SK-N-SH treated with all-trans-retinoic acid at 6 μM for 48 hours (cell line): ENCODE data around the gene MAPK8IP3.
"Not testable (repeated sequence)": the region's sequence is repeated elsewhere in the genome, so short reads cannot be mapped to it uniquely, and the experiment has no call there.

Experiments used
- ATAC-seq: fragments of 200-7000 bp; cut with Tn5 transposase; 3 replicates; pipeline ENCODE4 v1.9.1; 2020; ENCODE audit warnings: mild to moderate bottlenecking, moderate library complexity
- ARNTL ChIP-seq: fragments of 450-650 bp; formaldehyde crosslinking; IDR thresholded peaks from 2 replicates; pipeline ENCODE4 v1.5.0; 2020; ENCODE audit warnings: low read depth, mild to moderate bottlenecking, moderate library complexity, borderline replicate concordance
- BACH2 ChIP-seq: fragments of 250-450 bp; sonication (Bioruptor Pico); IDR thresholded peaks from 2 replicates; pipeline ENCODE4 v1.9.0; 2021; ENCODE audit warnings: mild to moderate bottlenecking, borderline replicate concordance
- CREB5 ChIP-seq: fragments of 250-450 bp; sonication (Bioruptor Pico); IDR thresholded peaks from 2 replicates; pipeline ENCODE4 v1.5.1; 2020; ENCODE audit warnings: low read depth, mild to moderate bottlenecking, moderate library complexity
- CSDC2 ChIP-seq: fragments of 250-450 bp; sonication (Bioruptor Pico); IDR thresholded peaks from 2 replicates; pipeline ENCODE4 v1.5.0; 2020; ENCODE audit warnings: mild to moderate bottlenecking, moderate library complexity
- CSRNP3 ChIP-seq: fragments of 250-450 bp; sonication (Bioruptor Pico); IDR thresholded peaks from 2 replicates; pipeline ENCODE4 v1.5.1; 2021; ENCODE audit warnings: mild to moderate bottlenecking, moderate library complexity
- ESRRG ChIP-seq: fragments of 250-450 bp; sonication (Bioruptor Pico); IDR thresholded peaks from 2 replicates; pipeline ENCODE4 v1.6.1; 2021; ENCODE audit warnings: mild to moderate bottlenecking
- ISL1 ChIP-seq: fragments of 250-450 bp; sonication (Bioruptor Pico); IDR thresholded peaks from 2 replicates; pipeline ENCODE4 v2.1.2; 2022; ENCODE audit warnings: mild to moderate bottlenecking, moderate library complexity
- OSR1 ChIP-seq: fragments of 250-450 bp; sonication (Bioruptor Pico); IDR thresholded peaks from 2 replicates; pipeline ENCODE4 v1.8.0; 2022; ENCODE audit warnings: moderate library complexity, mild to moderate bottlenecking, inconsistent platforms
- PATZ1 ChIP-seq: fragments of 250-450 bp; sonication (Bioruptor Pico); IDR thresholded peaks from 2 replicates; pipeline ENCODE4 v1.8.0; 2020; ENCODE audit warnings: mild to moderate bottlenecking, moderate library complexity, borderline replicate concordance
- POU6F1 ChIP-seq: fragments of 250-450 bp; sonication (Bioruptor Pico); IDR thresholded peaks from 2 replicates; pipeline ENCODE4 v1.8.0; 2021; ENCODE audit warnings: low read depth, mild to moderate bottlenecking, moderate library complexity, borderline replicate concordance
- PPARA ChIP-seq: fragments of 250-450 bp; sonication (Bioruptor Pico); IDR thresholded peaks from 2 replicates; pipeline ENCODE4 v1.5.0; 2020; ENCODE audit warnings: mild to moderate bottlenecking, borderline replicate concordance
- RARB ChIP-seq: fragments of 250-450 bp; sonication (Bioruptor Pico); IDR thresholded peaks from 2 replicates; pipeline ENCODE4 v1.8.0; 2021; ENCODE audit warnings: mild to moderate bottlenecking, moderate library complexity
- SNAI2 ChIP-seq: fragments of 250-450 bp; sonication (Bioruptor Pico); IDR thresholded peaks from 2 replicates; pipeline ENCODE4 v1.5.0; 2020; ENCODE audit warnings: mild to moderate bottlenecking, moderate library complexity
- TOX ChIP-seq: fragments of 250-450 bp; sonication (Bioruptor Pico); IDR thresholded peaks from 2 replicates; pipeline ENCODE4 v1.8.0; 2021; ENCODE audit warnings: mild to moderate bottlenecking, moderate library complexity, borderline replicate concordance
- TSHZ2 ChIP-seq: fragments of 250-450 bp; sonication (Bioruptor Pico); IDR thresholded peaks from 2 replicates; pipeline ENCODE4 v1.5.0; 2020; ENCODE audit warnings: mild to moderate bottlenecking, moderate library complexity
- ZNF8 ChIP-seq: fragments of 450-650 bp; formaldehyde crosslinking; IDR thresholded peaks from 2 replicates; pipeline ENCODE4 v1.5.0; 2020; ENCODE audit warnings: mild to moderate bottlenecking, moderate library complexity

MAPK8IP3 gene

GRCh38 chr16:1729445-1729844, 23.4 kb downstream of the MAPK8IP3 start:
- no peak for ATAC-seq
- TF ChIP-seq ISL1 (CRISPR knock-in tag) = no peak
- TF ChIP-seq ESRRG = no peak

- ATAC-seq = no peak
- no peak for TF ChIP-seq SNAI2 (CRISPR knock-in tag)
- TF ChIP-seq OSR1 = no peak
- TF ChIP-seq, all 23 proteins: peak for 0
These were observed 25.1 kb downstream of the MAPK8IP3 start for GRCh38 chr16:1731073-1731472.

- no peak for TF ChIP-seq RARB (CRISPR knock-in tag)
- ATAC-seq = no peak
These were observed 25.6 kb downstream of the MAPK8IP3 start for GRCh38 chr16:1731603-1732002.

- TF ChIP-seq TOX (CRISPR knock-in tag) = no peak
- no peak for TF ChIP-seq OSR1
- no peak for TF ChIP-seq SNAI2 (CRISPR knock-in tag)
- no peak for TF ChIP-seq ISL1 (CRISPR knock-in tag)
- TF ChIP-seq ZNF8 = no peak
- TF ChIP-seq POU6F1 (CRISPR knock-in tag) = no peak
- no peak for ATAC-seq
These were observed 26.1 kb downstream of the MAPK8IP3 start for GRCh38 chr16:1732071-1732470.

- not testable (repeated sequence) for ATAC-seq
These were observed 26.6 kb downstream of the MAPK8IP3 start for GRCh38 chr16:1732551-1732987.

GRCh38 chr16:1734123-1734522, 28.1 kb downstream of the MAPK8IP3 start:
- no peak for TF ChIP-seq PPARA (CRISPR knock-in tag)
- TF ChIP-seq TSHZ2 (CRISPR knock-in tag) = no peak
- TF ChIP-seq SNAI2 (CRISPR knock-in tag) = no peak
- no peak for TF ChIP-seq BACH2 (CRISPR knock-in tag)
- TF ChIP-seq CSRNP3 (CRISPR knock-in tag) = no peak
- TF ChIP-seq CSDC2 = no peak
- no peak for TF ChIP-seq PATZ1 (CRISPR knock-in tag)
- TF ChIP-seq ARNTL (CRISPR knock-in tag) = no peak
- no peak for TF ChIP-seq CREB5 (CRISPR knock-in tag)
- no peak for ATAC-seq
